ENCODE data around the gene PPTC7.
A peak's percentile ranks its signal among the peaks of the same experiment; 100 is the strongest.
"Not testable (repeated sequence)": the region's sequence is repeated elsewhere in the genome, so short reads cannot be mapped to it uniquely, and the experiment has no call there.

PPTC7 gene

GRCh38 chr12:110583137-110584059 is at the start of gene PPTC7:
Gene PPTC7 (minus strand): TSS chr12:110583318. CDS start chr12:110583031, 287 bp downstream.
- DNase-seq (ENCODE audit: low read depth), result peak; percentile 95

GRCh38 chr12:110627500-110628195 is 44.5 kb upstream of the PPTC7 start:
- DNase-seq (ENCODE audit: low read depth), result no peak

GRCh38 chr12:110622582-110622981 is 39.5 kb upstream of the PPTC7 start:
- DNase-seq (ENCODE audit: low read depth), result peak; percentile 57

- no peak for DNase-seq (ENCODE audit: low read depth)
These were observed 36.4 kb upstream of the PPTC7 start for GRCh38 chr12:110619534-110619953.

- no peak for DNase-seq (ENCODE audit: low read depth)
These were observed 33.5 kb upstream of the PPTC7 start for GRCh38 chr12:110616471-110617115.

GRCh38 chr12:110615171-110615570 is 32.1 kb upstream of the PPTC7 start:
- DNase-seq (ENCODE audit: low read depth), result no peak

- peak; percentile 95 for DNase-seq (ENCODE audit: low read depth)
These were observed 30.9 kb upstream of the PPTC7 start, which contains the start of gene TCTN1 for GRCh38 chr12:110613771-110614684. Gene TCTN1 (plus strand): TSS chr12:110614129. CDS start chr12:110614183, 54 bp downstream.

GRCh38 chr12:110613071-110613770 is 30.1 kb upstream of the PPTC7 start:
- DNase-seq (ENCODE audit: low read depth), result no peak

GRCh38 chr12:110606253-110606611 is 23.1 kb upstream of the PPTC7 start:
- no peak for DNase-seq (ENCODE audit: low read depth)

GRCh38 chr12:110602085-110602814 is 19.1 kb upstream of the PPTC7 start:
- DNase-seq (ENCODE audit: low read depth), result peak; percentile 41

GRCh38 chr12:110600254-110600653 is 17.1 kb upstream of the PPTC7 start:
- DNase-seq (ENCODE audit: low read depth), result peak; percentile 60

GRCh38 chr12:110599334-110599733 is 16.2 kb upstream of the PPTC7 start:
- no peak for DNase-seq (ENCODE audit: low read depth)

- DNase-seq (ENCODE audit: low read depth), result no peak
These were observed 14.8 kb upstream of the PPTC7 start for GRCh38 chr12:110597885-110598284.

- not testable (repeated sequence) for DNase-seq (ENCODE audit: low read depth)
These were observed 9.8 kb upstream of the PPTC7 start for GRCh38 chr12:110592919-110593318.

- no peak for DNase-seq (ENCODE audit: low read depth)
These were observed 9.0 kb upstream of the PPTC7 start for GRCh38 chr12:110592078-110592477.

- DNase-seq (ENCODE audit: low read depth), result no peak
These were observed 8.4 kb upstream of the PPTC7 start for GRCh38 chr12:110591451-110592051.

GRCh38 chr12:110590806-110591326 is 7.7 kb upstream of the PPTC7 start:
- peak; percentile 89 for DNase-seq (ENCODE audit: low read depth)

GRCh38 chr12:110590059-110590458 is 6.9 kb upstream of the PPTC7 start:
- no peak for DNase-seq (ENCODE audit: low read depth)

- DNase-seq (ENCODE audit: low read depth), result not testable (repeated sequence)
These were observed 4.0 kb upstream of the PPTC7 start for GRCh38 chr12:110587102-110587501.
